Fibroblast of peridontal ligament (primary cell): ENCODE results near the gene KRT79.

Source experiments
- DNase-seq: peaks from one replicate; pipeline ENCODE4 v3.0.0-alpha.2; 2010; ENCODE audit errors: extremely low read depth

The KRT79 gene

DNA sequence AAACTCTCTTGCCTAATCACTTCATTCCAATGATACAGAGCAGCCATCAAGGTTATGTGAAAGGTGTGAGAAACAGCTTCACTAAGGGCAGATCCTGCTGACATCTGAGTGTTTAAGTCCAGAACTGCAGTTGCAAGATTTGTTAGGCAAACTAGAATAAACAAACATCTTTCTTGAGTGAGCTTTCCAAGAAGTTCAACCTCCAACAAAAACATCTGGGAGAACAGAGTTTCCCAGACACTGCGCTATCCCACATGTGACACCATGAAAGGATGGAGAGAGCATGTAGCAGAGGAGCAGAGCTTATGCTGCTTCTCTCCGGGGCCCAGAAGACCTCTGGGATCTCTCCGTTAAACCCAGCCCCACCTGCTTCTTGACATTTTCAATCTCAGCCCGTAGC is 62.6 kb downstream of the KRT79 start:
- DNase-seq, result no peak
